ENCODE measurements around the gene ATAT1. TPM values are rescaled to one million over a fixed set of nuclear protein-coding genes. Genes with fewer than 3 reads are reported as not detected.

The ATAT1 gene
- total RNA-seq, 1 donor from 2014 or later = 30.3 TPM

- H3K27ac Mint-ChIP-seq (ENCODE audit: unreplicated experiment) = peak overlapping the region; percentile 100
- TF ChIP-seq CTCF (IDR thresholded peaks at IDR 0.05; ENCODE audit: unreplicated experiment) = no peak
- no peak for DNase-seq (ENCODE audit: low spot score)
- no peaks in the 10 kb centered on the region for H3K9me3 Mint-ChIP-seq (ENCODE audit: unreplicated experiment)
- peak overlapping the region; percentile 99 for H3K4me3 Mint-ChIP-seq (ENCODE audit: unreplicated experiment)
- peaks cover 20% of the 10 kb centered on the region for H3K27me3 Mint-ChIP-seq (ENCODE audit: unreplicated experiment)
- peaks cover 39% of the 10 kb centered on the region for H3K4me1 Mint-ChIP-seq (ENCODE audit: unreplicated experiment)
- peaks cover 34% of the 10 kb centered on the region for H3K36me3 Mint-ChIP-seq (ENCODE audit: low read depth, unreplicated experiment)
Measured at GRCh38 chr6:30618270-30618797, 8.3 kb upstream of the ATAT1 start.

GRCh38 chr6:30619561-30619960, 7.1 kb upstream of the ATAT1 start:
- H3K4me1 Mint-ChIP-seq (ENCODE audit: unreplicated experiment) = peaks cover 31% of the 10 kb centered on the region
- no peak for DNase-seq (ENCODE audit: low spot score)
- H3K27me3 Mint-ChIP-seq (ENCODE audit: unreplicated experiment) = peaks cover 20% of the 10 kb centered on the region
- H3K9me3 Mint-ChIP-seq (ENCODE audit: unreplicated experiment) = no peaks in the 10 kb centered on the region
- TF ChIP-seq CTCF (IDR thresholded peaks at IDR 0.05; ENCODE audit: unreplicated experiment) = no peak
- peak overlapping the region; percentile 99 for H3K4me3 Mint-ChIP-seq (ENCODE audit: unreplicated experiment)
- peak overlapping the region; percentile 44 for H3K27ac Mint-ChIP-seq (ENCODE audit: unreplicated experiment)
- H3K36me3 Mint-ChIP-seq (ENCODE audit: low read depth, unreplicated experiment) = peaks cover 34% of the 10 kb centered on the region

- Mint-ChIP-seq H3K4me3 (ENCODE audit: unreplicated experiment) (no peak overlapping the region), H3K4me1 (ENCODE audit: unreplicated experiment) (peaks cover 27% of the 10 kb centered on the region), H3K27ac (ENCODE audit: unreplicated experiment) (peak overlapping the region; percentile 10), H3K36me3 (ENCODE audit: low read depth, unreplicated experiment) (peaks cover 16% of the 10 kb centered on the region), H3K9me3 (ENCODE audit: unreplicated experiment) (no peaks in the 10 kb centered on the region), H3K27me3 (ENCODE audit: unreplicated experiment) (peaks cover 8% of the 10 kb centered on the region)
- no peak for TF ChIP-seq CTCF (IDR thresholded peaks at IDR 0.05; ENCODE audit: unreplicated experiment)
- no peak for DNase-seq (ENCODE audit: low spot score)
Measured at GRCh38 chr6:30625511-30625910, 1.2 kb upstream of the ATAT1 start.

GRCh38 chr6:30635834-30636233, 9.2 kb downstream of the ATAT1 start:
- Mint-ChIP-seq H3K27me3 (ENCODE audit: unreplicated experiment) (peaks cover 5% of the 10 kb centered on the region), H3K4me3 (ENCODE audit: unreplicated experiment) (peak overlapping the region; percentile 6), H3K4me1 (ENCODE audit: unreplicated experiment) (peaks cover 10% of the 10 kb centered on the region), H3K9me3 (ENCODE audit: unreplicated experiment) (no peaks in the 10 kb centered on the region), H3K36me3 (ENCODE audit: low read depth, unreplicated experiment) (peaks cover 35% of the 10 kb centered on the region), H3K27ac (ENCODE audit: unreplicated experiment) (peak overlapping the region; percentile 7)
- TF ChIP-seq CTCF (IDR thresholded peaks at IDR 0.05; ENCODE audit: unreplicated experiment) = no peak
- no peak for DNase-seq (ENCODE audit: low spot score)

GRCh38 chr6:30640481-30640880, 13.8 kb downstream of the ATAT1 start:
- Mint-ChIP-seq H3K4me3 (ENCODE audit: unreplicated experiment) (peak overlapping the region; percentile 68), H3K36me3 (ENCODE audit: low read depth, unreplicated experiment) (peaks cover 30% of the 10 kb centered on the region), H3K9me3 (ENCODE audit: unreplicated experiment) (no peaks in the 10 kb centered on the region), H3K4me1 (ENCODE audit: unreplicated experiment) (peaks cover 45% of the 10 kb centered on the region), H3K27me3 (ENCODE audit: unreplicated experiment) (peaks cover 7% of the 10 kb centered on the region), H3K27ac (ENCODE audit: unreplicated experiment) (no peak overlapping the region)
- no peak for DNase-seq (ENCODE audit: low spot score)
- no peak for TF ChIP-seq CTCF (IDR thresholded peaks at IDR 0.05; ENCODE audit: unreplicated experiment)

Data from endothelial cell (in vitro differentiated cells).